Adrenal gland (tissue), 12 donors: ENCODE measurements around the gene PRKD1. TPM values are rescaled to one million over a fixed set of nuclear protein-coding genes. Genes with fewer than 3 reads are reported as not detected.
"Not testable (repeated sequence)": the region's sequence is repeated elsewhere in the genome, so short reads cannot be mapped to it uniquely, and the experiment has no call there.

ENCODE experiments used
- DNase-seq, 7 donors: peaks; one replicate each; pipeline ENCODE4 v3.0.0-alpha.2; 2019 to 2020
- H3K27ac ChIP-seq, 5 donors: fragments of 200-600 bp; sonication (generic) in 4 of 5; 1 replicate in 3 of 5; 2 replicates in 2 of 5; pipeline versions ENCODE4 v1.5.1 to v1.8.0; 2016 to 2020; ENCODE audit warnings: mild to moderate bottlenecking in 1 of 5
- H3K27me3 ChIP-seq: fragments of 200-600 bp; 2 replicates; pipeline ENCODE4 v1.8.0; 2021
- H3K36me3 ChIP-seq, 2 donors: fragments of 200-600 bp; replicated peaks in 1 of 2; 1 replicate in 1 of 2; 2 replicates in 1 of 2; pipeline versions ENCODE4 v1.5.1 to v1.8.0; 2018 to 2022
- H3K4me1 ChIP-seq, 2 donors: fragments of 200-600 bp; replicated peaks in 1 of 2; 1 replicate in 1 of 2; 2 replicates in 1 of 2; pipeline versions ENCODE4 v1.5.1 to v1.8.0; 2018 to 2021
- H3K4me3 ChIP-seq, 4 donors: fragments of 200-600 bp; sonication (generic) in 3 of 4; one replicate each; pipeline ENCODE4 v1.5.1; 2016 to 2018
- H3K9me3 ChIP-seq, 3 donors: fragments of 200-600 bp; sonication (generic) in 1 of 3; replicated peaks in 1 of 3; 1 replicate in 2 of 3; 2 replicates in 1 of 3; pipeline versions ENCODE4 v1.5.1 to v1.8.0; 2016 to 2021
- POLR2A ChIP-seq, 2 donors: fragments of 450-650 bp; IDR thresholded peaks; one replicate each; pipeline ENCODE4 v1.6.1; 2017; ENCODE audit warnings: antibody characterized with exemption in 2 of 2, mild to moderate bottlenecking in 2 of 2, moderate library complexity in 1 of 2
- WGBS, 4 donors: extraction: QIAGEN DNeasy Blood & Tissue Kit in 2 of 4; methylation state at CpG; one replicate each; pipeline versions ENCODE4 v1.1.5 to v1.1.7; 2013 to 2017; 5-methylcytosine and 5-hydroxymethylcytosine counted together
- intact Hi-C, 2 donors: fragments of 100-400 bp; cut with DNase I; formaldehyde crosslinking; loops; one replicate each; pipeline versions ENCODE4 v1.14.1 to v1.15.0; 2022 to 2023
- polyA plus RNA-seq, 3 donors: library from polyadenylated mRNA; stranded (reverse); fragments of 200-250 nt in 2 of 3; fragments of 350-450 nt in 1 of 3; fragmentation: Illumina TruSeq in 1 of 3; extraction: RNeasy Lipid Tissue Mini Kit (QIAGEN cat#74804) in 1 of 3; gene quantifications; one replicate each; pipeline ENCODE4 v1.2.3, GENCODE V29; 2013 to 2014
- total RNA-seq, 9 donors: library from RNA; depleted of rRNA in 4 of 9; stranded (reverse); fragments of >200 nt in 4 of 9; fragments of 120-200 nt in 1 of 9; fragmentation: NEBNext Ultra II Directional in 1 of 9; extraction: Animal tissue kit (Norgen Biotek cat#: 25700) in 1 of 9; gene quantifications; one replicate each; pipeline versions ENCODE4 v1.1.0 to v1.2.4, GENCODE V29; 2013 to 2023
- TF ChIP-seq, protein P1 (sequence below), 6 experiments: fragments of 450-650 bp in 4 of 6; fragments of 200-600 bp in 2 of 6; sonication (generic) in 1 of 6; IDR thresholded peaks; 1 replicate in 5 of 6; 2 replicates in 1 of 6; pipeline versions ENCODE4 v1.5.1 to v1.8.0; 2016 to 2021; ENCODE audit warnings: antibody characterized with exemption in 6 of 6, mild to moderate bottlenecking in 2 of 6, moderate library complexity in 1 of 6
- donor health status: healthy with polysubstance abuse.
- donor health status: Bipolar disorder and iron deficiency.
- donor health status: DM: yes; HTN: yes; CAD: no.
- donor health status: DM: no; HTN: no; CAD: no.
- donor health status: DM: no; HTN: no; CAD: no.
- donor health status: DM: yes; HTN: yes; CAD: no.

Gene PRKD1
- total and polyA plus RNA-seq, 12 donors, result 6.9 to 30.1 (median 22.0) TPM

DNA sequence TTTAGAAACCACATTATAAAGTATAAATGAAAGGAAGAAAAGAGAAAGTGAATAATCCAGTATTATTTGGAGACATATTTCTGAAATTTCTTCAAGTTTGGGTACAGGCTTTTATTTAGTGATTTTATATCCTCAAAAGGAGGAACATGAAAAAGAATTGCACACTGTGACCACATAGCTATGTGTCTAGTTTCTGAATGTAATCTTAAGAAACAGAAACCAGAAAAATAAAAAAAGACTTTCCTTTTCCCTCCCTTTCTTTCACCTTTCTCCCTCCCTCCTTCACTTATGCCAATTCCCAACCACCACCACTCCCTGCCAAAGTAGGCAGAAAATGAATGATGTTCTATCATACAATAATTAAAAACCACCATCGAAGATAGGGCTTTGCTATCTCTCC, 189.6 kb downstream of the PRKD1 start:
- peaks cover 22 to 37% of the 10 kb centered on the region in 2 donors for H3K4me1 ChIP-seq
- H3K27me3 ChIP-seq, result no peaks in the 10 kb centered on the region
- 28 to 35% (median 32%) methylated on average over 1 of the region's 1 CpG for WGBS, 4 donors
- DNase-seq, result no peak
- no peak overlapping the region for H3K27ac ChIP-seq
- no peak overlapping the region for H3K4me3 ChIP-seq
- no peaks in the 10 kb centered on the region for H3K36me3 ChIP-seq
- H3K9me3 ChIP-seq, result no peaks in the 10 kb centered on the region
- intact Hi-C loops, result no loop called here
- no peak for TF ChIP-seq POLR2A (IDR thresholded peaks at IDR 0.05)
- TF ChIP-seq, protein P1, sequence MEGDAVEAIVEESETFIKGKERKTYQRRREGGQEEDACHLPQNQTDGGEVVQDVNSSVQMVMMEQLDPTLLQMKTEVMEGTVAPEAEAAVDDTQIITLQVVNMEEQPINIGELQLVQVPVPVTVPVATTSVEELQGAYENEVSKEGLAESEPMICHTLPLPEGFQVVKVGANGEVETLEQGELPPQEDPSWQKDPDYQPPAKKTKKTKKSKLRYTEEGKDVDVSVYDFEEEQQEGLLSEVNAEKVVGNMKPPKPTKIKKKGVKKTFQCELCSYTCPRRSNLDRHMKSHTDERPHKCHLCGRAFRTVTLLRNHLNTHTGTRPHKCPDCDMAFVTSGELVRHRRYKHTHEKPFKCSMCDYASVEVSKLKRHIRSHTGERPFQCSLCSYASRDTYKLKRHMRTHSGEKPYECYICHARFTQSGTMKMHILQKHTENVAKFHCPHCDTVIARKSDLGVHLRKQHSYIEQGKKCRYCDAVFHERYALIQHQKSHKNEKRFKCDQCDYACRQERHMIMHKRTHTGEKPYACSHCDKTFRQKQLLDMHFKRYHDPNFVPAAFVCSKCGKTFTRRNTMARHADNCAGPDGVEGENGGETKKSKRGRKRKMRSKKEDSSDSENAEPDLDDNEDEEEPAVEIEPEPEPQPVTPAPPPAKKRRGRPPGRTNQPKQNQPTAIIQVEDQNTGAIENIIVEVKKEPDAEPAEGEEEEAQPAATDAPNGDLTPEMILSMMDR (IDR thresholded peaks at IDR 0.05), result no peak

DNA sequence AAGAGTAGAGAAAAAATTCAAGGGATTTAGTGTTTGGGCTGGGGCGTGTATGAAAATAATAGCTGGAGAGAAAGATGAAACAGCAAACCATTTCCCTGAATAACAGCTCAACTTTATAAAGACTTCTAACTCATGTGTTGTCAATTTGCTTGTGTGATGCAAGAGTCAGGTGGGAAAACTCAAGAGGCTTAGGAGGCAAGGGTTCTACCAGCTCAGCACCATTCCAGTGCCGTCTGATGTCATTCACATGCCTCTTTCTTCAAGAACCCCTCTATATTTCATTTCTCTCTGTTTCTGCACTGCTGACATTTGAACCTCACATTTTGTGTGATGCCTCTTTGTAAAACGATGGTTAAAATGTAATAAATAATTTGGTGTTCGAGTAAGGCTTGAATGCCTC, 192.2 kb downstream of the PRKD1 start:
- intact Hi-C loops, result no loop called here
- H3K27ac ChIP-seq, result no peak overlapping the region
- H3K27me3 ChIP-seq, result no peaks in the 10 kb centered on the region
- DNase-seq, result no peak
- no peak for TF ChIP-seq POLR2A (IDR thresholded peaks at IDR 0.05)
- TF ChIP-seq, protein P1 (IDR thresholded peaks at IDR 0.05), result no peak
- H3K4me1 ChIP-seq, result peaks cover 5 to 14% of the 10 kb centered on the region in 2 donors
- H3K4me3 ChIP-seq, result no peak overlapping the region
- no peaks in the 10 kb centered on the region for H3K36me3 ChIP-seq
- no peaks in the 10 kb centered on the region for H3K9me3 ChIP-seq
- WGBS, 4 donors, result 86 to 94% (median 90%) methylated on average over 4 of the region's 4 CpGs

DNA sequence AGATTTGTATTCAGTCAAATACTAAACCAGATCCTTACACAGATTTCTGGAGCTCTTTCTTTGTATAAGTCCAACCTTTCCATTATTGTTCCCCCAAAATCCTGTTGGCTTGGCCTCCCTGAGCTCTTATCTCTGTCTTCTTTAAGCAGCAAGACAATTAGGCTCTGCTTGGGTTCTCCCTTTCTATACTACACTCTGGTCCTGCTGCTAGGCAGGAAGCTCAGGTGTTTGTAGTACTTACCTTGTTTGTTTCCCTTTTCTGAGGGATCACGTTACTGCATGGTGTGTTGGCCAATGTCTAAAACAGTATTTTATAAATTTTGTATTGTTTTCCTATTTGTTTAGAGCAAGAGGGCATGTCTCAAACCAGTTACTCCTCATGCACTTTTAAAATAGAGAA, 192.9 kb downstream of the PRKD1 start:
- intact Hi-C loops, result no loop called here
- 35 to 100% (median 69%) methylated on average over 1 of the region's 1 CpG for WGBS, 4 donors

DNA sequence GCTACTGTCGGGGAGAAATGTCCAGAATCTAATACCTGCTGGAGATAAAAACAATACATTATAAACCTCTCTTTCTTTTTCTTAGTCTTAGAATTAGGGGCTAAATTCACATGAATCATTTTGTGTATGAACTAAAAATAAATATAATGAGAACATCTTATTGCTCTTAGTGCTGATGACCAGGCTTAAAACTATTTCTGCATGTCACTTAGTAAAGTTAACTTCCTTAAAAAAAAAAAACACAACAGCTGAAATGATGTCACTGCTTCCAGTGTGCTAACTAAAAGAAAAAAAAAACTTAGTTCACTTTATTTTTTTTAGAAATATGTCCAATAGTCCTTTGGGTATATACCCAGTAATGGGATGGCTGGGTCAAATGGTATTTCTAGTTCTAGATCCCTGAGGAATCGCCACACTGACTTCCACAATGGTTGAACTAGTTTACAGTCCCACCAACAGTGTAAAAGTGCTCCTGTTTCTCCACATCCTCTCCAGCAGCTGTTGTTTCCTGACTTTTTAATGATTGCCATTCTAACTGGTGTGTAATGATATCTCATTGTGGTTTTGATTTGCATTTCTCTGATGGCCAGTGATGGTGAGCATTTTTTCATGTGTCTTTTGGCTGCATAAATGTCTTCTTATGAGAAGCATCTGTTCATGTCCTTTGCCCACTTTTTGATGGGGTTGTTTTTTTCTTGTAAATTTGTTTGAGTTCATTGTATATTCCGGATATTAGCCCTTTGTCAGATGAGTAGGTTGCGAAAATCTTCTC, 200.9 kb downstream of the PRKD1 start:
- intact Hi-C loops, H3K27ac ChIP-seq: not testable (repeated sequence)
- WGBS, 4 donors, result 88 to 94% (median 90%) methylated on average over 4 of the region's 4 CpGs

More for the DNA sequence above, 192.9 kb downstream of the PRKD1 start:
- Histone ChIP-seq H3K27me3 (no peaks in the 10 kb centered on the region), H3K9me3 (peaks cover 0 to 2% (median 0%) of the 10 kb centered on the region in 3 donors), H3K27ac (no peak overlapping the region), H3K4me1 (peaks cover 0 to 7% of the 10 kb centered on the region in 2 donors), H3K36me3 (no peaks in the 10 kb centered on the region), H3K4me3 (no peak overlapping the region)
- no peak for DNase-seq
- TF ChIP-seq POLR2A (IDR thresholded peaks at IDR 0.05), result no peak
- TF ChIP-seq, protein P1 (IDR thresholded peaks at IDR 0.05), result no peak

DNA sequence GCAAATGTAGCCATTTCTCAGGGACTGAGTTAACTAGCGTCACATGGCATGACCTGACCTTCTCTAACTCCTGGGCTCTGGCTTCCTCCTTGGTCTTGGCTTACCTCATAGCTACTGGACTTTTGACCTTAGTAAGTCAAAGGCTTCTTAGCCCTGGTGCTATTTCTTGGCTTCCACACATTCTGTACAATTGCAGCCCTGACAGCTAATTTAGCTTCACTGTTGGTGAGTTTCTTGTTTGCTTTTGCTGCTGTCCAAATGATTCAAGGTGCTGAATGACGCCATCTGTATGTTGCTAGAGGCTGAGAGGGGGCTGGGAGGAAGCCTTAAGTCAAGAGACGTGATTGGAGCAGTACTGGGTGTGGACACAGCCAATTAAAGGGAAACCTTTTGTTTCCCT, 202.7 kb downstream of the PRKD1 start:
- H3K4me1 ChIP-seq, result peaks cover 8 to 25% of the 10 kb centered on the region in 2 donors
- H3K27me3 ChIP-seq, result no peaks in the 10 kb centered on the region
- no peaks in the 10 kb centered on the region for H3K36me3 ChIP-seq
- DNase-seq, result peak in 6 of 7 donors; percentile 34 to 63 (median 47)
- WGBS, 4 donors, result 30 to 36% (median 32%) methylated on average over 3 of the region's 3 CpGs
- peak overlapping the region in 2 of 5 donors; percentile 7 to 43 for H3K27ac ChIP-seq
- TF ChIP-seq POLR2A (IDR thresholded peaks at IDR 0.05), result no peak
- TF ChIP-seq, protein P1 (IDR thresholded peaks at IDR 0.05), result no peak
- peaks cover 0 to 6% (median 0%) of the 10 kb centered on the region in 3 donors for H3K9me3 ChIP-seq
- intact Hi-C loops, result no loop called here
- H3K4me3 ChIP-seq, result no peak overlapping the region

More for the DNA sequence above, 200.9 kb downstream of the PRKD1 start:
- not testable (repeated sequence) for H3K4me3 ChIP-seq, H3K9me3 ChIP-seq, H3K27me3 ChIP-seq, DNase-seq, H3K36me3 ChIP-seq
- H3K4me1 ChIP-seq, result peaks cover 3 to 22% of the 10 kb centered on the region in 2 donors
